SK-N-SH treated with all-trans-retinoic acid at 6 μM for 48 hours (cell line): ENCODE data around the gene ADGRF3.
"Not testable (repeated sequence)": the region's sequence is repeated elsewhere in the genome, so short reads cannot be mapped to it uniquely, and the experiment has no call there.

ENCODE experiments used
- CSDC2 ChIP-seq: fragments of 250-450 bp; sonication (Bioruptor Pico); IDR thresholded peaks from 2 replicates; pipeline ENCODE4 v1.5.0; 2020; ENCODE audit warnings: mild to moderate bottlenecking, moderate library complexity
- ISL1 ChIP-seq: fragments of 250-450 bp; sonication (Bioruptor Pico); IDR thresholded peaks from 2 replicates; pipeline ENCODE4 v2.1.2; 2022; ENCODE audit warnings: mild to moderate bottlenecking, moderate library complexity
- POU6F1 ChIP-seq: fragments of 250-450 bp; sonication (Bioruptor Pico); IDR thresholded peaks from 2 replicates; pipeline ENCODE4 v1.8.0; 2021; ENCODE audit warnings: low read depth, mild to moderate bottlenecking, moderate library complexity, borderline replicate concordance
- RARB ChIP-seq: fragments of 250-450 bp; sonication (Bioruptor Pico); IDR thresholded peaks from 2 replicates; pipeline ENCODE4 v1.8.0; 2021; ENCODE audit warnings: mild to moderate bottlenecking, moderate library complexity
- ZNF70 ChIP-seq: fragments of 450-650 bp; formaldehyde crosslinking; IDR thresholded peaks from 2 replicates; pipeline ENCODE4 v1.5.0; 2020; ENCODE audit warnings: mild to moderate bottlenecking, moderate library complexity

GRCh38 chr2:26331321-26331720 lies 15.3 kb downstream of the ADGRF3 start:
- TF ChIP-seq ZNF70 (CRISPR knock-in tag); RARB (CRISPR knock-in tag); ISL1; CSDC2 (CRISPR knock-in tag); POU6F1 (CRISPR knock-in tag): not testable (repeated sequence)
